Thymus (tissue), 14 donors: ENCODE measurements around the gene ZNF385B. TPM values are rescaled to one million over a fixed set of nuclear protein-coding genes. Genes with fewer than 3 reads are reported as not detected.

Experiments
- DNase-seq, 9 donors: peaks; one replicate each; pipeline ENCODE4 v3.0.0-alpha.2; 2013; ENCODE audit warnings: low spot score in 9 of 9, low read depth in 6 of 9, missing footprints in 1 of 9
- H3K27ac ChIP-seq, 2 donors: one replicate each; pipeline ENCODE4 v1.5.1; 2013; ENCODE audit warnings: control low read depth in 1 of 2, low read depth in 1 of 2, low read length in 1 of 2, mild to moderate bottlenecking in 1 of 2, moderate library complexity in 1 of 2
- H3K27me3 ChIP-seq, 2 donors: one replicate each; pipeline ENCODE4 v1.5.1; 2013; ENCODE audit warnings: low read length in 1 of 2; ENCODE audit not compliant: control insufficient read depth in 2 of 2, insufficient read depth in 1 of 2
- H3K36me3 ChIP-seq, 2 donors: one replicate each; pipeline ENCODE4 v1.5.1; 2013; ENCODE audit warnings: low read length in 1 of 2, mild to moderate bottlenecking in 1 of 2, moderate library complexity in 1 of 2; ENCODE audit not compliant: control insufficient read depth in 2 of 2, insufficient read depth in 2 of 2
- H3K4me1 ChIP-seq, 2 donors: one replicate each; pipeline ENCODE4 v1.5.1; 2013; ENCODE audit warnings: low read length in 2 of 2; ENCODE audit not compliant: control insufficient read depth in 2 of 2, insufficient read depth in 2 of 2
- H3K4me3 ChIP-seq, 2 donors: one replicate each; pipeline ENCODE4 v1.5.1; 2013; ENCODE audit warnings: low read length in 2 of 2, control low read depth in 1 of 2, mild to moderate bottlenecking in 1 of 2
- H3K9me3 ChIP-seq, 2 donors: one replicate each; pipeline ENCODE4 v1.5.1; 2013; ENCODE audit warnings: low read length in 1 of 2, mild to moderate bottlenecking in 1 of 2; ENCODE audit not compliant: control insufficient read depth in 2 of 2, insufficient read depth in 1 of 2
- WGBS: extraction: QIAGEN DNeasy Blood & Tissue Kit; methylation state at CpG from one replicate; pipeline ENCODE4 v1.1.7; 2013; 5-methylcytosine and 5-hydroxymethylcytosine counted together
- long read RNA-seq, 10 donors: transcript quantifications; one replicate each; lab custom pipeline, GENCODE V29; 2026
- polyA plus RNA-seq: library from polyadenylated mRNA; stranded (reverse); fragments of 200-250 nt; gene quantifications from one replicate; pipeline ENCODE4 v1.2.3, GENCODE V29; 2013
- total RNA-seq: library from RNA; stranded (reverse); fragments of 120-200 nt; gene quantifications from one replicate; pipeline ENCODE4 v1.2.4, GENCODE V29; 2013
- donor health status: healthy.

The ZNF385B gene
- total RNA-seq (0.14 TPM), polyA plus RNA-seq (2.0 TPM)
- long read RNA-seq, donor 1: 0 reads
- long read RNA-seq, donor 2: 0 reads
- long read RNA-seq, donor 3: 0 reads
- long read RNA-seq, donor 4: 0 reads
- long read RNA-seq, donor 5: 0 reads
- long read RNA-seq, donor 6: 0 reads
- long read RNA-seq, donor 7, partial matches to known transcripts: 0 of 1 reads
- long read RNA-seq, donor 7, other reads (novel, unspliced or antisense): 0 of 1 reads
- long read RNA-seq, donor 8: 0 reads
- long read RNA-seq, donor 9: 0 reads
- long read RNA-seq, donor 10: 0 reads

GRCh38 chr2:179861416-179862067 lies at the start of gene ZNF385B:
ZNF385B (minus strand) TSS chr2:179861612.
- no peaks in the 10 kb centered on the region for H3K9me3 ChIP-seq
- H3K4me3 ChIP-seq: peak within 1 kb of the TSS in 1 of 2 donors; percentile 29
- peaks cover 36 to 69% of the 10 kb centered on the region in 2 donors for H3K27me3 ChIP-seq
- H3K4me1 ChIP-seq: no peaks in the 10 kb centered on the region
- no peak within 1 kb of the TSS for H3K27ac ChIP-seq
- DNase-seq: no peak
- 2% methylated on average over 55 of the region's 55 CpGs for WGBS
- H3K36me3 ChIP-seq: no peaks in the 10 kb centered on the region

GRCh38 chr2:179910735-179911113 lies 49.3 kb upstream of the ZNF385B start:
- Histone ChIP-seq H3K9me3 (no peaks in the 10 kb centered on the region), H3K4me1 (no peaks in the 10 kb centered on the region), H3K36me3 (no peaks in the 10 kb centered on the region), H3K27me3 (no peaks in the 10 kb centered on the region), H3K4me3 (no peak overlapping the region), H3K27ac (no peak overlapping the region)
- WGBS: 91% methylated on average over 3 of the region's 3 CpGs
- no peak for DNase-seq

- Histone ChIP-seq H3K27ac (no peak overlapping the region), H3K27me3 (no peaks in the 10 kb centered on the region), H3K4me1 (no peaks in the 10 kb centered on the region), H3K36me3 (no peaks in the 10 kb centered on the region), H3K9me3 (no peaks in the 10 kb centered on the region), H3K4me3 (no peak overlapping the region)
- 82% methylated on average over 6 of the region's 6 CpGs for WGBS
- DNase-seq: no peak
These were observed 48.7 kb upstream of the ZNF385B start for GRCh38 chr2:179909845-179910734.

GRCh38 chr2:179900655-179901054 lies 39.2 kb upstream of the ZNF385B start:
- H3K27me3 ChIP-seq: no peaks in the 10 kb centered on the region
- DNase-seq: no peak
- no peak overlapping the region for H3K4me3 ChIP-seq
- no peaks in the 10 kb centered on the region for H3K36me3 ChIP-seq
- H3K27ac ChIP-seq: no peak overlapping the region
- H3K4me1 ChIP-seq: no peaks in the 10 kb centered on the region
- no peaks in the 10 kb centered on the region for H3K9me3 ChIP-seq
- 96% methylated on average over 5 of the region's 5 CpGs for WGBS

GRCh38 chr2:179899666-179900065 lies 38.3 kb upstream of the ZNF385B start:
- no peak overlapping the region for H3K27ac ChIP-seq
- H3K9me3 ChIP-seq: no peaks in the 10 kb centered on the region

GRCh38 chr2:179898873-179899272 lies 37.5 kb upstream of the ZNF385B start:
- Histone ChIP-seq H3K9me3 (no peaks in the 10 kb centered on the region), H3K4me1 (no peaks in the 10 kb centered on the region), H3K27ac (no peak overlapping the region), H3K27me3 (no peaks in the 10 kb centered on the region), H3K36me3 (no peaks in the 10 kb centered on the region), H3K4me3 (no peak overlapping the region)
- peak in 4 of 9 donors; percentile 5 to 14 (median 6) for DNase-seq
- WGBS: 96% methylated on average over 4 of the region's 4 CpGs

More at GRCh38 chr2:179899666-179900065, 38.3 kb upstream of the ZNF385B start:
- DNase-seq: no peak
- Histone ChIP-seq H3K4me3 (no peak overlapping the region), H3K36me3 (no peaks in the 10 kb centered on the region), H3K27me3 (no peaks in the 10 kb centered on the region), H3K4me1 (no peaks in the 10 kb centered on the region)
- 100% methylated on average over 1 of the region's 1 CpG for WGBS

GRCh38 chr2:179893616-179894015 lies 32.2 kb upstream of the ZNF385B start:
- no peak overlapping the region for H3K4me3 ChIP-seq
- no peaks in the 10 kb centered on the region for H3K4me1 ChIP-seq
- H3K27ac ChIP-seq: no peak overlapping the region
- DNase-seq: no peak
- 94% methylated on average over 3 of the region's 3 CpGs for WGBS
- no peaks in the 10 kb centered on the region for H3K27me3 ChIP-seq
- H3K9me3 ChIP-seq: no peaks in the 10 kb centered on the region
- no peaks in the 10 kb centered on the region for H3K36me3 ChIP-seq

GRCh38 chr2:179891237-179891636 lies 29.8 kb upstream of the ZNF385B start:
- H3K27ac ChIP-seq: no peak overlapping the region
- H3K36me3 ChIP-seq: no peaks in the 10 kb centered on the region
- DNase-seq: no peak
- H3K4me3 ChIP-seq: no peak overlapping the region
- H3K9me3 ChIP-seq: no peaks in the 10 kb centered on the region
- WGBS: 89% methylated on average over 2 of the region's 2 CpGs
- no peaks in the 10 kb centered on the region for H3K4me1 ChIP-seq
- H3K27me3 ChIP-seq: no peaks in the 10 kb centered on the region

GRCh38 chr2:179890666-179891065 lies 29.3 kb upstream of the ZNF385B start:
- Histone ChIP-seq H3K4me1 (no peaks in the 10 kb centered on the region), H3K27me3 (no peaks in the 10 kb centered on the region), H3K9me3 (no peaks in the 10 kb centered on the region), H3K27ac (no peak overlapping the region), H3K36me3 (no peaks in the 10 kb centered on the region), H3K4me3 (no peak overlapping the region)
- no peak for DNase-seq
